Eye (tissue), 1 donor: Measurements from ENCODE around the gene PDGFA.

Source experiments
- DNase-seq: peaks from one replicate; pipeline ENCODE4 v3.0.0-alpha.2; 2015

PDGFA gene

GRCh38 chr7:515628-516027 lies 4.0 kb downstream of the PDGFA start:
- no peak for DNase-seq

- DNase-seq = no peak
Measured at GRCh38 chr7:514651-515598, 4.7 kb downstream of the PDGFA start.

GRCh38 chr7:514242-514641 lies 5.4 kb downstream of the PDGFA start:
- DNase-seq = no peak

- DNase-seq = no peak
Measured at GRCh38 chr7:513521-514166, 6.0 kb downstream of the PDGFA start.

GRCh38 chr7:512541-513311 lies 6.9 kb downstream of the PDGFA start:
- no peak for DNase-seq

- no peak for DNase-seq
Measured at GRCh38 chr7:512146-512510, 7.5 kb downstream of the PDGFA start.

- no peak for DNase-seq
Measured at GRCh38 chr7:511476-512145, 8.0 kb downstream of the PDGFA start.

GRCh38 chr7:510782-511281 lies 8.8 kb downstream of the PDGFA start:
- DNase-seq = no peak

GRCh38 chr7:510131-510481 lies 9.5 kb downstream of the PDGFA start:
- no peak for DNase-seq

GRCh38 chr7:509426-510130 lies 10.1 kb downstream of the PDGFA start:
- no peak for DNase-seq

GRCh38 chr7:508461-509170 lies 11.0 kb downstream of the PDGFA start:
- DNase-seq = no peak

GRCh38 chr7:507623-508300 lies 11.9 kb downstream of the PDGFA start:
- DNase-seq = no peak

GRCh38 chr7:506921-507622 lies 12.6 kb downstream of the PDGFA start:
- DNase-seq = no peak

- DNase-seq = no peak
Measured at GRCh38 chr7:506391-506831, 13.2 kb downstream of the PDGFA start.

GRCh38 chr7:505171-505570 lies 14.5 kb downstream of the PDGFA start:
- no peak for DNase-seq

- DNase-seq = no peak
Measured at GRCh38 chr7:504221-505111, 15.2 kb downstream of the PDGFA start.

- DNase-seq = no peak
Measured at GRCh38 chr7:503575-504111, 16.0 kb downstream of the PDGFA start.

- no peak for DNase-seq
Measured at GRCh38 chr7:502296-502695, 17.4 kb downstream of the PDGFA start.

GRCh38 chr7:501526-501925 lies 18.1 kb downstream of the PDGFA start:
- no peak for DNase-seq
